ENCODE data around the gene ARSI.

DNA sequence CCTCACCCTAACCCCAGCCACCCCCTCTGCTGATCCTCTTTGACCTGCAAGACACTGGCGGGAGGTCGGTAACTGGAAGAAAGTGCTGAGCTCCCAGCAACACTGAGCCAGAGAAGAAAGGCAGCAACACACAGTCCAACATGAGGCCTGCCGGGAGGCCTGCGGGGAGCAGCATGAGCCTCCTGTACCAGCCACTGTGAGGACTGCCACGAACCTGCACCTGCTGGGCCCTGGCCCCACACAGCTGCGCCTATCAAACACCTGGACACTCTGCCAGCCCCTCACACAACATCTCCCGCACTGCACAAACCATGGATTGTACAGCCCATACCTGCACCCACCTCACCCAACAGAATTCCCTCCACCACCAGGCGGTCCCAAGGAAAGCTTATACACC is 31.4 kb downstream of the ARSI start:
- TF ChIP-seq, protein P1, sequence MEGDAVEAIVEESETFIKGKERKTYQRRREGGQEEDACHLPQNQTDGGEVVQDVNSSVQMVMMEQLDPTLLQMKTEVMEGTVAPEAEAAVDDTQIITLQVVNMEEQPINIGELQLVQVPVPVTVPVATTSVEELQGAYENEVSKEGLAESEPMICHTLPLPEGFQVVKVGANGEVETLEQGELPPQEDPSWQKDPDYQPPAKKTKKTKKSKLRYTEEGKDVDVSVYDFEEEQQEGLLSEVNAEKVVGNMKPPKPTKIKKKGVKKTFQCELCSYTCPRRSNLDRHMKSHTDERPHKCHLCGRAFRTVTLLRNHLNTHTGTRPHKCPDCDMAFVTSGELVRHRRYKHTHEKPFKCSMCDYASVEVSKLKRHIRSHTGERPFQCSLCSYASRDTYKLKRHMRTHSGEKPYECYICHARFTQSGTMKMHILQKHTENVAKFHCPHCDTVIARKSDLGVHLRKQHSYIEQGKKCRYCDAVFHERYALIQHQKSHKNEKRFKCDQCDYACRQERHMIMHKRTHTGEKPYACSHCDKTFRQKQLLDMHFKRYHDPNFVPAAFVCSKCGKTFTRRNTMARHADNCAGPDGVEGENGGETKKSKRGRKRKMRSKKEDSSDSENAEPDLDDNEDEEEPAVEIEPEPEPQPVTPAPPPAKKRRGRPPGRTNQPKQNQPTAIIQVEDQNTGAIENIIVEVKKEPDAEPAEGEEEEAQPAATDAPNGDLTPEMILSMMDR (IDR thresholded peaks at IDR 0.05; ENCODE audit: insufficient read depth, low read length, poor library complexity, severe bottlenecking), result no peak
- TF ChIP-seq EZH2phosphoT487 (conservative IDR thresholded peaks at IDR 0.05; ENCODE audit: low read length), result no peak

All from SU-DHL-6 (cell line).